ENCODE data around the gene MRPL34. TPM values are rescaled to one million over a fixed set of nuclear protein-coding genes. Genes with fewer than 3 reads are reported as not detected.
A peak's percentile ranks its signal among the peaks of the same experiment; 100 is the strongest.

MRPL34 gene
- total and polyA plus RNA-seq, 9 donors: 25.0 to 43.0 (median 35.5) TPM

DNA sequence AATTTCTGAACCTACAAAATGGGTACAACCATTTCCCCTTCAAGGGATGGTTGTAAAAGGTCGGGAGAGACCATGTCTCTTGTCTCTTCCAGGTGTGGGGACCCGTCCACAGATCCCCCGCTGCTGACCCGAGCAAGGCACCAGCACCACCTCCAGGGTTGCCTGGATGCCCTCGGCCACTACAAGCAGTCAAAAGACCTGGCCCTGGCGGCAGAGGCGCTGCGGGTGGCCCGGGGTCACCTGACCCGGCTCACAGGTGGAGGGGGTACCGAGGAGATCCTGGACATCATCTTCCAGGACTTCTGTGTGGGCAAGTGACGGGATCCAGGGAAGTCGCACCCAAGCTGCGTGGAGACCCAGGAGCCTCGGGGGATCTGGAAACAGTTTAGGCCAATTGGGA, 35.7 kb downstream of the MRPL34 start:
- WGBS (ENCODE audit: insufficient coverage): 89% methylated on average over 15 of the region's 15 CpGs
- peaks cover 20% of the 10 kb centered on the region for H3K4me1 ChIP-seq (ENCODE audit: control insufficient read depth, insufficient read depth, low read length)

DNA sequence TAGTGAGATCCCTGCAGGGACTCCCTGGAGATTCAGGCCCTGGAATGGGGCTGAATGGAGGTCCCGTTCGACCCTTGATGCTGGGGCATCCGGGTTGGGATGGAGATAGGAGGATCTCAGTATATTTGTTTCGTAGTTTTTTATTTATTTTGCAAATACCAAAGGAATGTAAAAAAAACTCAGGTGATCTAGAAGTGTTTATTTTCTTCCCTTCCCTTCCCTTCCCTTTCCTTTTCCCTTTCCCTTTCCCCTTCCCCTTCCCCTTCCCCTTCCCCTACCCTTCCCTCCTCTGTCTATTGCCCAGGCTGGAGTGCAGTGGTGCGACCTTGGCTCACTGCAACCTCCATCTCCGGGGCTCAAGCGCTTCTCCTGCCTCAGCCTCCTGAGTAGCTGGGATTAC, 36.2 kb downstream of the MRPL34 start:
- Histone ChIP-seq H3K36me3 (ENCODE audit: control insufficient read depth, insufficient read depth, low read length) (peaks cover 13% of the 10 kb centered on the region), H3K9me3 (replicated peaks; ENCODE audit: control insufficient read depth, low read depth, low read length) (no peaks in the 10 kb centered on the region), H3K4me1 (ENCODE audit: control insufficient read depth, insufficient read depth, low read length) (peaks cover 19% of the 10 kb centered on the region), H3K27me3 (ENCODE audit: control insufficient read depth, insufficient read depth, low read length) (no peaks in the 10 kb centered on the region), H3K27ac (ENCODE audit: low read length) (no peak overlapping the region), H3K4me3 (ENCODE audit: low read length) (no peak overlapping the region)
- 80% methylated on average over 3 of the region's 7 CpGs for WGBS (ENCODE audit: insufficient coverage)
- no peak for DNase-seq

More for the DNA sequence above, 35.7 kb downstream of the MRPL34 start:
- DNase-seq: no peak
- Histone ChIP-seq H3K9me3 (replicated peaks; ENCODE audit: control insufficient read depth, low read depth, low read length) (no peaks in the 10 kb centered on the region), H3K36me3 (ENCODE audit: control insufficient read depth, insufficient read depth, low read length) (peaks cover 13% of the 10 kb centered on the region), H3K4me3 (ENCODE audit: low read length) (no peak overlapping the region), H3K27ac (ENCODE audit: low read length) (no peak overlapping the region), H3K27me3 (ENCODE audit: control insufficient read depth, insufficient read depth, low read length) (no peaks in the 10 kb centered on the region)

DNA sequence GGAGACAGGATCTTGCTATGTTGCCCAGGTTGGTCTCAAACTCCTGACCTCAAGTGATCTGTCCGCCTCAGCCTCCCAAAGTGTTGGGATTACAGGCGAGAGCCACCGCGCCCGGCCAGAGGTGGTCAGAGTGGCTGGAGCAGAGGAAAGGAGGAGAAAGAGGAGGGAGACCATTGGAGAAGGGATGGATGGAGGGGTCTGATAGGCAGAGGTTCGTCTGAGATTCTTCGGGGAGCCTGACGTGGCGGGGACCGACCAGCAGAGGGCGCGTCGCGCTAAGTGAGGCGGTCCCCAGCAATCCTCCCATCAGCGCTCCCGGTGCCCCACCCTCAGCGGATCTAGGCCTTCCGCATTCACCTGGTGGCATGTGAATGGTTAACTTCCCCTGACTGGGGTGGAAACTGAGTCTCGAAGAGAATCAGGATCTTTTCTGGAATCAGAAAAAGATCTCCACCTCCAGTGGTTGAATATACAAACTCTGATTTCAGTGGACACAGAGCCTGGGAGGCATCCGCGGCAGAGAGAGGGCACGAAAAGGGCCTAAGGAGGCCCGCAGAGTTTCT, 40.5 kb downstream of the MRPL34 start:
- H3K36me3 ChIP-seq (ENCODE audit: control insufficient read depth, insufficient read depth, low read length): peaks cover 6% of the 10 kb centered on the region
- no peak overlapping the region for H3K4me3 ChIP-seq (ENCODE audit: low read length)
- H3K27me3 ChIP-seq (ENCODE audit: control insufficient read depth, insufficient read depth, low read length): peaks cover 3% of the 10 kb centered on the region
- H3K4me1 ChIP-seq (ENCODE audit: control insufficient read depth, insufficient read depth, low read length): peaks cover 27% of the 10 kb centered on the region
- peak overlapping the region; percentile 86 for H3K27ac ChIP-seq (ENCODE audit: low read length)
- no peaks in the 10 kb centered on the region for H3K9me3 ChIP-seq (replicated peaks; ENCODE audit: control insufficient read depth, low read depth, low read length)
- peak; percentile 69 for DNase-seq
- 32% methylated on average over 12 of the region's 24 CpGs for WGBS (ENCODE audit: insufficient coverage)

DNA sequence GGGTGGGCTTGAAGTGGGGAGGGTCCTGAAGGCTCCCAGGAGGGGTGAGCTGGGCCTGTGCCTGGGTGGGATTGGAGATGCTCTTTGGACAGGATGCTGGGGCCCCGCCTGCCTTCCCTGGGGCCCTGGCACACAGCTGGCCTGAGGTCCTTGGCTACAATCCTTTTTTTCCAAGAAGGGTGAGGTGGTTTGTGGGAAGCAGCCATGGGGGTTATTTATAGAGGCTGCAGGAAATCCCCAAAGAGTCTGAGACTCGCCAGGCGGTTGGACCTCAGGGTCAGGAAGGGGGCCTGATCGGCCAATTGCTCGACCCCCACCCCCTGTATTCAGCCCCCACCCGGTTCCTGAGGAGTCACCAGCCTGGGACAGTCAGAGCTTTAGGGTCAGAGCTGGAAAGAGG, 41.7 kb downstream of the MRPL34 start:
- 60% methylated on average over 1 of the region's 6 CpGs for WGBS (ENCODE audit: insufficient coverage)
- Histone ChIP-seq H3K9me3 (replicated peaks; ENCODE audit: control insufficient read depth, low read depth, low read length) (no peaks in the 10 kb centered on the region), H3K27me3 (ENCODE audit: control insufficient read depth, insufficient read depth, low read length) (peaks cover 3% of the 10 kb centered on the region), H3K4me3 (ENCODE audit: low read length) (no peak overlapping the region), H3K27ac (ENCODE audit: low read length) (peak overlapping the region; percentile 86), H3K36me3 (ENCODE audit: control insufficient read depth, insufficient read depth, low read length) (no peaks in the 10 kb centered on the region), H3K4me1 (ENCODE audit: control insufficient read depth, insufficient read depth, low read length) (peaks cover 27% of the 10 kb centered on the region)
- DNase-seq: peak; percentile 63

DNA sequence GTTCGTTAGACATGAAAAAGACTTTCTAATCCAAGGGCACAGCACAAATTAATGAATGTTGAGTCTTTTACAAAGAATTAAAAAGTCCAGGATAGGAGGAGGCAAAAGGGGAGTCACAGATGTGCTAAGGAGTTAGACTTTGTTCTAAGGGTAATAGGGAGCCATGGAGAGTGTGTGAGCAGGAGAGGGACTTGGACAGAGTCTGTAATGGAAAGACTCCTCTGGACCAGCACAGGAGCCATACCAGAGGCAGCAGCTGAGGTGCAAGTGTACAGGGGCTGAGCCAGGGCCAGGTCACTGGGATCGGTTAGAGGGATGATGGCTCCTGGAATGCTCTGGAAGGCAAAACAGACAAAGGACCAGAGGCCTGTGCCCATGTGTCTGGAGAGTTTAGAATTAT, 42.2 kb downstream of the MRPL34 start:
- no CpG with 5 or more reads among the region's 2 CpGs for WGBS (ENCODE audit: insufficient coverage)
- no peaks in the 10 kb centered on the region for H3K9me3 ChIP-seq (replicated peaks; ENCODE audit: control insufficient read depth, low read depth, low read length)
- H3K27ac ChIP-seq (ENCODE audit: low read length): peak overlapping the region; percentile 86
- H3K4me3 ChIP-seq (ENCODE audit: low read length): no peak overlapping the region
- no peak for DNase-seq
- H3K36me3 ChIP-seq (ENCODE audit: control insufficient read depth, insufficient read depth, low read length): no peaks in the 10 kb centered on the region
- H3K4me1 ChIP-seq (ENCODE audit: control insufficient read depth, insufficient read depth, low read length): peaks cover 30% of the 10 kb centered on the region
- H3K27me3 ChIP-seq (ENCODE audit: control insufficient read depth, insufficient read depth, low read length): peaks cover 3% of the 10 kb centered on the region

DNA sequence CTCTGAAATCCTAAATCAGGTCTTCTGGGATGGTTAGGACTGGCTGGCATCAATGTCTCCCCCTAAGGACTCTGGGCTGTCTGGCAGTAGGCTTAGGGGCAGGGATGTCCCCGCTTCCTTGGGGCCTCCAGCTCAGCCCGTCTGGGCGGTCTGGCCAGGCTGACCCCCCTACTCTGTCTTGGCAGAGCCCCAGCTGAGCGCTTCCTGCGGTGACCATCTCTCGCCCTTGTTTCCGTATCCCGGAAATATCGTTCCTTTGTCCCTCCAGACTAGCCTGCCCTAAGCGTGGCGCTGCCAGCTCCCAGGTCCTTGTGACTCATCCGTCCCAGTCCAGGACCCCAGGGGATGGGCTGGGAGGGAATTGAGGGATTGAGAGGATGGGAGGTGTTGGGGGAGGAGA, 43.0 kb downstream of the MRPL34 start:
- DNase-seq: peak; percentile 84
- no peak overlapping the region for H3K4me3 ChIP-seq (ENCODE audit: low read length)
- H3K4me1 ChIP-seq (ENCODE audit: control insufficient read depth, insufficient read depth, low read length): peaks cover 36% of the 10 kb centered on the region
- H3K27me3 ChIP-seq (ENCODE audit: control insufficient read depth, insufficient read depth, low read length): peaks cover 3% of the 10 kb centered on the region
- peak overlapping the region; percentile 86 for H3K27ac ChIP-seq (ENCODE audit: low read length)
- no peaks in the 10 kb centered on the region for H3K36me3 ChIP-seq (ENCODE audit: control insufficient read depth, insufficient read depth, low read length)
- 2% methylated on average over 6 of the region's 12 CpGs for WGBS (ENCODE audit: insufficient coverage)
- H3K9me3 ChIP-seq (replicated peaks; ENCODE audit: control insufficient read depth, low read depth, low read length): no peaks in the 10 kb centered on the region

DNA sequence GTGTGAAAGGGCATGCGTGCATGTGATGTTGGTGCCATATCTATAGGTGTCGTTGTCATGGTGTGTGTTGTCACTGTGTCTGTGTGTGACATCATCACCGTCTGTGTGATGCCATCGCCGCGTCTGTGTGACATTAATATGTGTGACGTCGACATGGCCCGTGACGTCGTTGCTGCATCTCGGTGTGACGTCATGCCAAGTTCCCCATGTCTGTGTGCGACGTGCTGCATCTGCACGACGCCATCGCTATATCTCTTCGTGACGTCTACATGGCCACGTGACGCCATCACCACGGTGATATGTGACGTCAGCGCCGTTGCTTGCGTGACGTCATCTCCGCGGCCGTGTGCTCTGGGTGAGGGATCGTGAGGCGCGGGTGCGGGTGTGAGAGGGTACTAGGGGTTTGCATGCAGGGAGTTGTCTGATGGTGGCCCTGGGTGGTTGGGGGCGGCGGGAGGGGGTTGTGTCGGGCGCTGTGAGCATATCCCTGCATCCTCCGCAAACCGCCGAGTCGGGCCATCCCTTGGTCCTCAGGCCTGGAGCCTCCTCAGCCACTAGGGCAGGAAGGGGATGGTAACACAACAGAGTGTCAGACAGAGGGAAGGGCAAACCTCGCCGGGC, 46.3 kb downstream of the MRPL34 start:
- H3K27me3 ChIP-seq (ENCODE audit: control insufficient read depth, insufficient read depth, low read length): peaks cover 3% of the 10 kb centered on the region
- WGBS (ENCODE audit: insufficient coverage): 92% methylated on average over 39 of the region's 45 CpGs
- H3K36me3 ChIP-seq (ENCODE audit: control insufficient read depth, insufficient read depth, low read length): no peaks in the 10 kb centered on the region
- H3K4me3 ChIP-seq (ENCODE audit: low read length): no peak overlapping the region
- no peak for DNase-seq
- H3K27ac ChIP-seq (ENCODE audit: low read length): no peak overlapping the region
- peaks cover 31% of the 10 kb centered on the region for H3K4me1 ChIP-seq (ENCODE audit: control insufficient read depth, insufficient read depth, low read length)
- H3K9me3 ChIP-seq (replicated peaks; ENCODE audit: control insufficient read depth, low read depth, low read length): no peaks in the 10 kb centered on the region

DNA sequence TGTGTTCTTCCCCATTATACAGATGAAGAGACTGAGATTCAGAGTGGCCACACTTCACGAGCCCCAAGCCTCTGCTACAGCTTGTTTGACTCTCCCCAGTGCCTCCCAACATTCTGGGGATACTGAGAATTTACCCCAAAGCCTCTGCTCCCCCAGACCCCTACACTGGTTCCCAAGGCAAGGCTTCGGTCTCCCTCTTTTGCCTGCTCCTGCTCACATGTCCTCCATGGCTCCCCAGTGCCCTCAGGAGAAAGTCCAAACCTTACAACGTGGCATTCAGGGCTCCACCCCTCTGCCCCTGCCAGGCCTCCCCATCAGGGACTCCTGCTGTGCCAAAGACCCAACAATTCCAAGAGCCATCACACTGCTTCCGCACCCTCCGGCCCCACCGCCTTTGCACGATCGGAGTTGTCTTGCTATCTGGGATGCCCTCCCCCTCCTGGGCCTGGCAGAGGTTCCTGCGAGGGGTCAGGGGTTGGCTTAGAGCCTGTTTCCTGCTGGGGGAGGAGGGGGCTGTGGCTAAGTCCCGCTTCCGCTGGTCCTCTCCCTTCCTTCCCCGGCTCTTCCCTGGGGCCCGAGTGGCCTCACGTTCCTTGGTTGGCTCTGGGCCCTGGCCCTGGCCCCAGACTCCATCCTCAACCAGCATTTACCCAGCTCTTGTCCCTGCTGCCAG, 47.1 kb downstream of the MRPL34 start:
- WGBS (ENCODE audit: insufficient coverage): 16% methylated on average over 8 of the region's 14 CpGs
- no peaks in the 10 kb centered on the region for H3K36me3 ChIP-seq (ENCODE audit: control insufficient read depth, insufficient read depth, low read length)
- peaks cover 3% of the 10 kb centered on the region for H3K27me3 ChIP-seq (ENCODE audit: control insufficient read depth, insufficient read depth, low read length)
- H3K27ac ChIP-seq (ENCODE audit: low read length): no peak overlapping the region
- H3K4me3 ChIP-seq (ENCODE audit: low read length): no peak overlapping the region
- no peak for DNase-seq
- peaks cover 24% of the 10 kb centered on the region for H3K4me1 ChIP-seq (ENCODE audit: control insufficient read depth, insufficient read depth, low read length)
- no peaks in the 10 kb centered on the region for H3K9me3 ChIP-seq (replicated peaks; ENCODE audit: control insufficient read depth, low read depth, low read length)

DNA sequence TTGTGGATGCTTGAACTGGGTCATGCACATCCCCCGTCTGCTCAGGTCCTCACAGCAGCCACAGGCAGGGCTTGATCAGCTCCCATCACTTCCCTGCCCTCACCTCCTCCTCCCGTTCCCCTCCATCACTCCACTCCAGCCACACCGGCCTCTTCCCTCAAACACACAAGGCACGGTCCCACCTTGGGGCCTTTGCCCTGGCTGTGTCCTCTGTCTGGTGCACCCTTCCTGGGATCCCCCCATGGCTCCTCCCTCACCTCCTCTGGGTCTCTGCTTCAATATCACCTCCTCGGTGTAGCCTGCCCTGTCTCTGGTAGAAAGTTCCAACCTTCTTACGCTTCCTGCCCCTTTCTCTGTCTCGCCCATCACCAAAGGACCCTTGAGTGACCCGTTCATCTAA, 47.7 kb downstream of the MRPL34 start:
- no peak overlapping the region for H3K4me3 ChIP-seq (ENCODE audit: low read length)
- H3K27ac ChIP-seq (ENCODE audit: low read length): no peak overlapping the region
- no peaks in the 10 kb centered on the region for H3K36me3 ChIP-seq (ENCODE audit: control insufficient read depth, insufficient read depth, low read length)
- H3K4me1 ChIP-seq (ENCODE audit: control insufficient read depth, insufficient read depth, low read length): peaks cover 19% of the 10 kb centered on the region
- H3K27me3 ChIP-seq (ENCODE audit: control insufficient read depth, insufficient read depth, low read length): peaks cover 3% of the 10 kb centered on the region
- DNase-seq: no peak
- no peaks in the 10 kb centered on the region for H3K9me3 ChIP-seq (replicated peaks; ENCODE audit: control insufficient read depth, low read depth, low read length)
- 68% methylated on average over 8 of the region's 8 CpGs for WGBS (ENCODE audit: insufficient coverage)

Measured in muscle of leg (tissue), 11 donors.